Activated CD8-positive, alpha-beta memory T cell treated with anti-CD3 and anti-CD28 coated beads, Interleukin-2, amount 50 U/mL, for 24 hours (primary cell): ENCODE measurements around the gene PFDN2.

ENCODE experiments used
- DNase-seq: peaks from one replicate; pipeline ENCODE4 v3.0.0-alpha.2; 2020; ENCODE audit errors: extremely low read depth

PFDN2 gene, protein sequence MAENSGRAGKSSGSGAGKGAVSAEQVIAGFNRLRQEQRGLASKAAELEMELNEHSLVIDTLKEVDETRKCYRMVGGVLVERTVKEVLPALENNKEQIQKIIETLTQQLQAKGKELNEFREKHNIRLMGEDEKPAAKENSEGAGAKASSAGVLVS

DNA sequence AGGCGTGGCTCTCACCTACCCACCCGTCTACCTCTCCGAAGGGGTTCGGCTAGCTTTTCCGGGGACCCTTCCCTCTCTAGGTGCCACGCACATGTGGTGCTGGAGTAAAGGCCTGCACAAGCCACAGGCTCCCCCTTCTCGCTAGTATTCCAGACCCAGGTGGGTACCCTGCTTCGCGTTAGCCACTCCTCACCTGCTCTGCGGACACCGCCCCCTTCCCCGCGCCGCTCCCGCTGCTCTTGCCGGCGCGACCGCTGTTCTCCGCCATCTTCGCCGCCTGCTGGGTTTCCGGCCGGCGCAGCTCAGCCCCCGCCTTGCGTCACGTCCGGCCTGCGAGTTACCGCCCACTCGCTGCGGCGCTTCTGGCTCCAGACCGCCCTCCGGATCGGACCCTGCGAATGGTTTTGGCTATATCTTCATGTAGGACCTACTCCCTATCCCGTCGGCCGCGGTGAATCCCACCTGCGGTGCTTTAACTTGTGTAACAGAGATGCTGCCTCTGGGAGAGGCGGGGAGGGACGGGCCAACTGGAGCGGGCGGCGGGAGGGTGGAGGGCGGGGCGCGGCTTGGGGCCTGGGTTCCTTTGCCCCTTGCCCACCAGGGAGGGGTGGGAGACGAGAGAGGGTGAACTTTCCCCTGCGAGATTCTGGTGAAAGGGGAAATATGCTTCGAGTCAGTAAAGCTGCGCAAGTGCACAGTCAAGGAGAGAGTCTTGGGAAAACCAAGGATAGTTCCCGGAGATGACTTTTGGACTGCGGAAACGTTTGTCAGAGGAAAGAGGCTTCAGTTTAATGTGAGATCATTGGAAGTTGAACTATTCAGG is at the start of gene PFDN2, which contains the start of gene NIT1:
TSS of gene PFDN2 (minus strand) at position 279 of the 823 bp plus-strand sequence. CDS start at position 268, 11 bp downstream.
TSS of gene NIT1 (plus strand) at position 347 of the 823 bp plus-strand sequence. CDS start at position 419, 72 bp downstream.
- peak; percentile 56 for DNase-seq

- DNase-seq, result no peak
Observed at GRCh38 chr1:161166669-161167548, 49.1 kb upstream of the PFDN2 start.

GRCh38 chr1:161165742-161166668 is 48.2 kb upstream of the PFDN2 start, which contains the start of gene PPOX:
TSS of gene PPOX (plus strand) at chr1:161166426. CDS start at chr1:161166848, 422 bp downstream.
- DNase-seq, result peak; percentile 89

DNA sequence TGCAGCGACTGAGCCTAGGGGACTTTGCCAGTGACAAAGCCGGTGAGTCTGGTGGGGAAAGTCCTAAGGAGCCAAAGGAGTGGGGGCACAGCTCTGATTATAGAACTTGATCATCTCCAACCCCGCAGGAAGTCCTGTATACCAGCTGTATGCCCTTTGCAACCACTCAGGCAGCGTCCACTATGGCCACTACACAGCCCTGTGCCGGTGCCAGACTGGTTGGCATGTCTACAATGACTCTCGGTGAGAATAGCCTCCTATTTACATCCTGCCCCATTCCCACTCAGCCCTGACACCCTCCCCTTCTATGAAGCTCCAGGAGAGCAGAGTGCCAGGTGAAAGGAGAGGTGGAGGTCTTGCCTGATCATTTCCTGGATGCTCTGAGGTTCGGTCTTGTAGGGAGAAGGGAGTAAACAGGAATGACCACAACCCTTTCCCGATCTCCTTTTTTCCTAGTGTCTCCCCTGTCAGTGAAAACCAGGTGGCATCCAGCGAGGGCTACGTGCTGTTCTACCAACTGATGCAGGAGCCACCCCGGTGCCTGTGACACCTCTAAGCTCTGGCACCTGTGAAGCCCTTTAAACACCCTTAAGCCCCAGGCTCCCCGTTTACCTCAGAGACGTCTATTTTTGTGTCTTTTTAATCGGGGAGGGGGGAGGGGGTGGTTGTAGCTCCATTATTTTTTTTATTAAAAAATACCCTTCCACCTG is 47.2 kb upstream of the PFDN2 start:
- no peak for DNase-seq

- DNase-seq, result no peak
Observed at GRCh38 chr1:161163793-161164192, 46.0 kb upstream of the PFDN2 start.

- no peak for DNase-seq
Observed at GRCh38 chr1:161162806-161163205, 45.0 kb upstream of the PFDN2 start.

GRCh38 chr1:161162052-161162451 is 44.2 kb upstream of the PFDN2 start:
- no peak for DNase-seq

GRCh38 chr1:161161652-161162051 is 43.8 kb upstream of the PFDN2 start:
- DNase-seq, result no peak

DNA sequence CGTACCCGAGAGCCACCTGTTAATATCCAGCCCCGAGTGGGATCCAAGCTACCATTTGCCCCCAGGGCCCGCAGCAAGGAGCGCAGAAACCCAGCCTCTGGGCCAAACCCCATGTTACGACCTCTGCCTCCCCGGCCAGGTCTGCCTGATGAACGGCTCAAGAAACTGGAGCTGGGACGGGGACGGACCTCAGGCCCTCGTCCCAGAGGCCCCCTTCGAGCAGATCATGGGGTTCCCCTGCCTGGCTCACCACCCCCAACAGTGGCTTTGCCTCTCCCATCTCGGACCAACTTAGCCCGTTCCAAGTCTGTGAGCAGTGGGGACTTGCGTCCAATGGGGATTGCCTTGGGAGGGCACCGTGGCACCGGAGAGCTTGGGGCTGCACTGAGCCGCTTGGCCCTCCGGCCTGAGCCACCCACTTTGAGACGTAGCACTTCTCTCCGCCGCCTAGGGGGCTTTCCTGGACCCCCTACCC is 42.9 kb upstream of the PFDN2 start:
- no peak for DNase-seq

DNA sequence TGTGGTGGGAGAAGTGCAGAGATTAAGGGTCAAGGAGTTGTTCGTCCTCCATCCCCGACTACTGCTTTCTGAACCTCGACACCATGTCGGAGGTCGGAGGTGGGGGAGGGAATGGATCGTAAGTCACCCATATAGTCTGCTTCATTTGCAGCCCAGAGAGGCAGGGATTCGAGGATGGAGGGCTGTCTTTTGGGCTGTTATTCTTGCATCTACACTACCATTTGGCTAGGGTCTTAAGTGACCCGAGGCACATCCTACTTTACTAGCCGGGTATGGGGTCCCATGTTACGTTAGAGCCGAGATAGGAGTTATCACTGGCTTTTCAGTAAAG is 42.0 kb upstream of the PFDN2 start:
- no peak for DNase-seq

DNA sequence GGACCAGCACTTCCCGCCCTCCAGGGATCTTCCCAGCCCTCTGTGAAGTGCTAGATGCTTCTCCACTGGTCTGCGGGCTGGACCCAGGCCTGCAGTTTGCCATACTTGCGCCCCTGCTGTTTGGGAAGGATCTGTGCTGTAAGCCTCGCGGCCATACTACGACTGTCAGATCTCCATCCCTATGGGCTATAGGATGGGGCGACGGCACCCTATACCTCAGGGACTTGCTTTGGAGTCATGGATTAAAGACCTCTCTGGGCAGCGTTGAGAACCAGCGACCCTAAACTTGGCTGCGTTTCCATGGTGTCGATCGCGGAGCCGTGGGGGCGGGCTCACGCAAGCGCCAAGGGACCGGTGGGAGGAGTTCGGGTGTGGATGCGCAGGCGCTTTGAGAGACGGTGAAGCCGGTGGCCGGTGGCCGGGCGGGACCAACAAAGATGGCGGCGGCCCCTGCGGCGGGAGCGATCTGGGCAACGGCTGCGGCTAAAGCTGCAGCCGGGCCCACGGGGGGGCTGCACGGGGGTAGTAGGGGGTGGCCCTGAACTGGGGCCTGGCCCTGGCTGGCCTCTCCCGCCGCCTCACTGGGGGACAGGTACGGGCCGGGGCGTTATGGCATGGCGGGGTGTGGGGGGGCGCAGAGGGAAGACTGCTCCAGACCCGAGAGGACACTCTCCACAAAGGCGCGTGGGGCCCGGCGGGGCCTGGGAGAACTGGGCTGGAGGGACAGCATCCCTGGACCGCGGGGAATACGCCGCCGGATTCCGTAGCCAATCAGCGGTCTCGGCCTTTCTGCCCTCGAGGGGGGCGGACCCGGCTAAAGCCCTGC is 41.5 kb upstream of the PFDN2 start, which contains the start of gene USP21:
TSS of gene USP21 (plus strand) at position 414 of the 826 bp plus-strand sequence. CDS start 1,141 bp downstream, outside the sequence.
- DNase-seq, result peak; percentile 81

- no peak for DNase-seq
Observed at GRCh38 chr1:161158316-161159010, 40.6 kb upstream of the PFDN2 start.

DNA sequence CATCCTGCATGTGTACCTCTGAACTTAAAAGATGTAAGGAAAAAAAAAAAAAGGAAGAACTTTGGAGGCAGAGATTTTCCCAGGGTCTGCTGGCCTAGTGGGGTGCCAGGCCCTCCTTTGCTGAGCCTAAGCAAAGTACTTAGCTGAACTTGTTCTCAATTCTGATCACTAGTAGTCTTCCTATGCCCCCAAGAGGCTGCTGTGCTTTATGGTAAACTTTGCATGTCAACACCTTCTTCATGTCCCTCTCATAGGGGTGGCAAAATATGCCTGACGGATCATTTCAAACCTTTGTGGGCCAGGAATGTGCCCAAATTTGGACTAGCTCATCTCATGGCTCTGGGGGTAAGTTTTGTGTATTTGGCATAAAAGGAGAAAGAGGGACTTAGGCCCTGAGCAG is 40.0 kb upstream of the PFDN2 start:
- DNase-seq, result no peak

DNA sequence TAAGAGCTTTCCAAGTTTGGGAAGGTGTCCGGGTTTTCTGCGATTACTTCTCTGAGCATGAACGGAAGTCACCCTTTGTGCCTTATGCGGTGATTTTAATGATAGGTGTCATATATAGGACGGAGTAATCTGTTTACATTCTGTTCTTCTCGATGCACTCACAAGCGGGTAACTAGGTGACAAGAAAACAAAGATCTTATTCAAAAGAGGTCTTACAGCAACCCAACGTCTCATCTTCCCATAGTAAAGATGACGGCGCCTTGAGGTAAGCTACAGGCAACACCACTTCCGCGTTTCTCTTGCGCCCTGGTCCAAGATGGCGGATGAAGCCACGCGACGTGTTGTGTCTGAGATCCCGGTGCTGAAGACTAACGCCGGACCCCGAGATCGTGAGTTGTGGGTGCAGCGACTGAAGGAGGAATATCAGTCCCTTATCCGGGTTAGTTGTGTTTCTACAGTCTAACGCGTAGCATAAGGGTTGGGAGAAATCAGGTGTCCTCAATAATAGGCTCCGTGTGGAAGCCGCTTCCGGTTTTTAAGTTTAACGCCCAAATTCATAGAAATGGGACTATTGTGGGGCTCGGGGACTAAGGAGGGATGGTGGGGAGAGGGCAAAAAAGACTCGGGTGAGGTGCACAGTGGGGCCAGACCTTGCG is 36.0 kb upstream of the PFDN2 start, which contains the start of gene UFC1:
TSS of gene UFC1 (plus strand) at position 297 of the 656 bp plus-strand sequence. CDS start at position 317, 20 bp downstream.
- peak; percentile 53 for DNase-seq

DNA sequence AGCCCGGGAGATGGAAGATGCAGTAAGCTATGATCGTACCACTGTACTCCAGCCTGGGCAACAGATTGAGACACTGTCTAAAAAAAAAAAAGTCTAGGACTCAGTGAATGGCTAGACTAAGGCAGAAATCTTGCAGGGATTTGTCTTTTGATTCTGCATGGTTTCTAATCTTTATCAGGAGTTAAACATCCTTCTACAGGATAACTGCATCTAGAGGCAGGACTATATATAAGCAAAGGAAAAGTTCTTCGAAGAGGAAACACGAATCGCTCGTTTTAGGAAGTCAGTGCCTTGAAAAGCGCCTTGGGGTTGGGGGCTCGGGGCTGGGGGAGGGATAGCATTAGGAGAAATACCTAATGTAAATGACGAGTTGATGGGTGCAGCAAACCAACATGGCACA is 35.3 kb upstream of the PFDN2 start:
- no peak for DNase-seq

- DNase-seq, result no peak
Observed at GRCh38 chr1:161145832-161146231, 28.0 kb upstream of the PFDN2 start.

GRCh38 chr1:161140755-161141400 is 23.0 kb upstream of the PFDN2 start:
- DNase-seq, result no peak
